ENCODE data around the gene MAP1LC3A.
"Not testable (repeated sequence)": the region's sequence is repeated elsewhere in the genome, so short reads cannot be mapped to it uniquely, and the experiment has no call there.

The MAP1LC3A gene

DNA sequence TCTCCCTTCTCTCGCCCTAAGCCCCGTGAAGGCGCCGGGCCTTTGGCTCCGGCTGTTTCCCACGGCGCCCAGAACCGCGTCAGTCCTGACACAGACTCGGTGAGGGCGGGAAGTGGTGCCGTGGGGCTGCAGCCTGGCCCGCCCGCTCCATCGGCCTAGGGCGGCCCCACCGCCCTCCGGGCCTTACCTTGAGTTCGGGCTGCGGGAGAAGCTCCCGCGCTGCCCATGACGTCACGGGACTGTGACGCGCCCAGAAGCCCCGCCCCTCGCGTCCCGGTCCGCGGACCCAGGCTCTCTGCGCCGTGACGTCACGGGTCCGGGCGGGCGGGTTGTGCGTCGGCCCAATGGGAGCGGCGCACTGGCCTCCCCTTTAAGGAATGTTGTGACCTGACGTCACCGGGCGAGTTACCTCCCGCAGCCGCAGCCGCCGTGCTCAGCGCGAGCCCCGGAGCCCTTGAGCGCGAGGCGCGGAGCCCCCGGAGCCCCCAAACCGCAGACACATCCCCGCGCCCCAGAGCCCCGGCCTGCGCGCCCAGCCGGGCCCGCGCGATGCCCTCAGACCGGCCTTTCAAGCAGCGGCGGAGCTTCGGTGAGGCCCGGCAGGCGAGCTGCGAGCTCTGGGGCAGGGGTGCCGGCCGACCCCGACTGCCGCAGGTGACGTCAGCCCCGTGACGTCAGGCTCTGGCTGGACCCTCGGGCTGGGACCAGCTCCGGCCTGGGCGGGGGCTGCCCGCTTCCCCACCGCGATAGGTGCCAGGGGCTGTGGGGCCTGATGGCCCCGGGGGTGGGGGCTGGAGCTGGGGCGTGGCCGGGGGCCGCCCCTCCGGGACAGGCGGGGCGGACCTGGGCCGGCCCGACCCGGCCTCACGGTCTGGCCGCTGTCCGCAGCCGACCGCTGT is at the start of gene MAP1LC3A:
TSS of gene MAP1LC3A (plus strand) at position 399 of the 899 bp plus-strand sequence. CDS start at position 550, 151 bp downstream.
- peak; percentile 93 for DNase-seq

DNA sequence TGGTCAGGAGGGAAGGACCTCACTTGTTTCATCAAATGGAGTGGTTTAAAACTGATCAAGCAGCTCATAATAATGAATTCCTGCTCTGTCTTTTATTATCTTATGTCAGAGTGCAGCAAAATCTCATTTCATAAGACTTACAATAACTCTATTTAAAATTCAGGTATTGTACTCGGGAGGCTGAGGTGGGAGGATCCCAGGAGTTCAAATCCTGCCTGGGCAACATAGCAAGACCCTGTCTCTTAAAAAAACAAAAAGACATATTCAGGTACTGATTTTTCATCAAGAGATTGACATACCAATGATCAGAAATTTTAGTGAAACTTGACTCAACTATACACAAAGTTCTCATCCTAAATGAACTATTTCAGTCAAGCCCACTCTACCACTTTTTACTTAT is 47.9 kb upstream of the MAP1LC3A start:
- no peak for DNase-seq

DNA sequence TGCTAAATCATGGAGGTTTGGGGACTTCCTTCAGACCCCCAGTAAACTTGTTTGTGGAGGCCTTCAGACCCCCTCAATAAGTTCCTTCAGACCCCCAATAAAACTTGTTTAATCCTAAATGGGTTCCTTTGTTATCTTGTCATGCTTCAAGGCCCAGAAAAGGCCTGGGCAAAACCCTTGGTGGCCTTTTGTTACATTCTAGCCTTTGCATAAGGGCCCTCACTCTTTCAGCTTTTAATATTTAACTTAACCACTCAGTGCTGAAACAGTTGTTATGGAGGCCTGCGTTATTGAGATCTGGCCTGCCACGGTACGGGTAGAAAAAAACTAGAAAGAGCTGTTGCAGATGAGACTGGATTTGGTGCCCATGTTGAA is 46.6 kb upstream of the MAP1LC3A start:
- no peak for DNase-seq

DNA sequence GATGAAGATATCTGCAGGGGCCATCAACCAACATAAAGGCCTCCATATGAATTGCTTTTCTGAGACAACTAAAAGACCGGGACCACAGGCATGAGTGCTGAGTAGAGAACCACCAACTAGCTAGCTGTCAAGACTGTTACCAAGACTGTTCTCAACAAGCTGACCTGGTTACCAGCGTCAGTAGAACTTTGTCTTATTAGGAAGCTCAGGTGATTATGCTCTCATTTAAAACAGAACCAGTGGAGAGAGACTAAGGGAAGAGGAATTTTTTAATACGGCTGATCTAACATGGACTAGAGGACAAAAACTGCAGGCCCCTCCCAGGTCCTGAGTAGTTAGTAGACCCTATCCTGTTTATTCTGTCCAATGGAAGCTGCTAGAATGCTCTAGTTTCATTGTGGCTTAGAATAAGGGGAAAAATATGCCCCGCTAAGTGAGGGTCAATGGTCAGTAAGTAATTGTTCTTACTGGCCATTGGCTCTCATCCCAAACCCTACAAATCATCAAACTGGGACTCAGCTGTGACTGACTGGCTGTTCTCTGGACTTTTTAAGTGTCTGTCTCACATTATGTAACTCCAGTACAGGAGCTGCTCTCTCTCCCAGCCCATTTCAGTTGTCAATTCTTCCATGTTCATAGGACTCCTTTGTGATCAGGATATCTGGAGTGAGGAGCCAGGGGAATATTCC is 46.1 kb upstream of the MAP1LC3A start:
- no peak for DNase-seq

DNA sequence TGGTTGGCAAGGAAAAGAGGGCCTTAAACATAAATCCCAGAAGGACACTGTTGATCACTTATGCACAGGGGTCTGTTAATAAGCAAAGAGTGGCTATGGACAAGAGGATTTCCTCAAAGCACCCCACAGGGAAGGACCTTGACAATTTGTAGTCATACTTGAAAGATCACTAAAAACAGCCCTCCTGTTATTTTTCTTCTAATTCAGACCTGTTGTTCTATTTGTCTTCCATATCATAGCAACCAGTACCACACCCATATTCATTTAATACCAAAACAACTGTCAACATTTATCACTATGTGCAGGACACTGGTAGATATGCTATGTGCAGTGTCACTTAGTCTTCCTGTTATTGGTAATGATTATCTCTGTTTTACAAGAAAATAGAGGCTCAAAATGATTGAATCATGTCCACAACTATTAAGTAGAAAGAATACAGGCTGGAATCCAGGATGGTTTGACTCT is 45.5 kb upstream of the MAP1LC3A start:
- no peak for DNase-seq

DNA sequence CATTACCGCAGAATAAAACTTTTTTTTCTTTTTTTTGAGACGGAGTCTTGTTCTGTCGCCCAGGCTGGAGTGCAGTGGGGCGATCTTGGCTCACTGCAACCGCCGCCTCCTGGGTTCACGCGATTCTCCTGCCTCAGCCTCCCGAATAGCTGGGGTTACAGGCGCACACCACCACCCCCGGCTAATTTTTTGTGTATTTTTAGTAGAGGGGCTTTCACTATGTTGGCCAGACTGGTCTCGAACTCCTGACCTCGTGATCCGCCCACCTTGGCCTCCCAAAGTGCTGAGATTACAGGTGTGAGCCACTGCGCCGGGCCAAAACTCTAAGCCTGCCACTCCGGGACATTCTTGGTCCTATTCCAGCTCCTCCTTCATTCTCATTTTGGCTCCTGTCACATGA is 44.5 kb upstream of the MAP1LC3A start:
- DNase-seq = not testable (repeated sequence)

DNA sequence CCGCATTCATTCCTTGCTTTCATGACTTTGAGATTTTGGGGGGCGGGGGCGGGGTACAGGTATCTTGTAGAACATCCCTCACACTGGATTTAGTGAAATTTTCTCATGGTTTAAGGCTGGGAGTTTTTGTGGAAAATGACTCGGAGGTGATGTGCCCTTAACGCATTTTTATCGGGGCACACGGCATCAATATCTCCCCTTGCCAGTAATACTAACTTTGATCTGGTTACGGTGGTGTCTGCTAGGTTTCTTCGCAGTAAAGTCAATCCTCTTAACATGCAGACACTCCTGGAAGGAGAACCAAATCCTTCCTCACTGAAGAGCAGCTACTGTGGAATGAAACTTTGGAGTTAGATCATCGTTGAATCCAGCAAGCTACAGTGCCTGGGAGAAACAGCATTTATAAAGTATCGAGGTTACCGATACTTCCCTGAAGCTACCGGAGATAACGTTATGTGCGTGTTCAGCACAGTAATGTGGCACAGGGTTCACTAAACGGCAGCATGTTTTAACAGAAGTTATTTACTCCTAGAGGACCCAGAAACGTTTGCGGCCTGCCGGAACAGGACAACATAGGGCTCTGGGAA is 43.5 kb upstream of the MAP1LC3A start:
- no peak for DNase-seq

DNA sequence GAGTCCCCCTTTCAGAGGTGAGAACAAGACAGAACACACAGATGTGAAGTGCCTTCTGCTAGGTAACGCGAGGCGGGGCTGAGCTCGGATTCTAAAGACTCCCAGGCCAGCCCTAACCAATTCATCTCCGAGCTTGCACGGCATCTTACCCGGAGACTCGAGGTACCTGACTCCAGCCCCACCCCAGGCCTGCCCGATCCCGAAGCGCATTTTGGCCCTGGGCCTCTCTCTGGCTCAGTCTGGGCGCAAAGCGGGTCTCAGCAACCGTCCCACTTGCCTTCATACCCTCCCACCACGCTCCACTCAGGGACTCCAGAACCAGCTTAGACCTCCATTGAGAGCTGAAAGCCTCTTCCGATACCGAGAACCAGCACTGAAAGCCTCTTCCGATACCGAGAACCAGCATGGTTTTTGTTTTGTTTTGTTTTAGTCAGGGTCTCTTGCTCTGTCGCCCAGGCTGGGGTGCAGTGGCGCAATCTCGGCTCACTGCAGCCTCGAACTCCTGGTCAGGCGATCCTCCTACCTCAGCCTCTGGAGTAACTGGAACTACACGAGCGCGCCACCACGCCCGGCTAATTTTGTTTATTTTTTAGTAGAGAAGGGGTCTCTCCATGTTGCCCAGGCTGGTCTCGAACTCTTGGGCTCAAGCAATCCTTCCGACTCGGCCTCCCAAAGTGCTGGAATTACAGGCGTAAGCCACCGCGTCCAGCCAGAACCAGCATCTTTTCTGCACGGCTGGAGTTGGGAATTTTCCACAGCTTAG is 42.9 kb upstream of the MAP1LC3A start:
- peak; percentile 71 for DNase-seq

DNA sequence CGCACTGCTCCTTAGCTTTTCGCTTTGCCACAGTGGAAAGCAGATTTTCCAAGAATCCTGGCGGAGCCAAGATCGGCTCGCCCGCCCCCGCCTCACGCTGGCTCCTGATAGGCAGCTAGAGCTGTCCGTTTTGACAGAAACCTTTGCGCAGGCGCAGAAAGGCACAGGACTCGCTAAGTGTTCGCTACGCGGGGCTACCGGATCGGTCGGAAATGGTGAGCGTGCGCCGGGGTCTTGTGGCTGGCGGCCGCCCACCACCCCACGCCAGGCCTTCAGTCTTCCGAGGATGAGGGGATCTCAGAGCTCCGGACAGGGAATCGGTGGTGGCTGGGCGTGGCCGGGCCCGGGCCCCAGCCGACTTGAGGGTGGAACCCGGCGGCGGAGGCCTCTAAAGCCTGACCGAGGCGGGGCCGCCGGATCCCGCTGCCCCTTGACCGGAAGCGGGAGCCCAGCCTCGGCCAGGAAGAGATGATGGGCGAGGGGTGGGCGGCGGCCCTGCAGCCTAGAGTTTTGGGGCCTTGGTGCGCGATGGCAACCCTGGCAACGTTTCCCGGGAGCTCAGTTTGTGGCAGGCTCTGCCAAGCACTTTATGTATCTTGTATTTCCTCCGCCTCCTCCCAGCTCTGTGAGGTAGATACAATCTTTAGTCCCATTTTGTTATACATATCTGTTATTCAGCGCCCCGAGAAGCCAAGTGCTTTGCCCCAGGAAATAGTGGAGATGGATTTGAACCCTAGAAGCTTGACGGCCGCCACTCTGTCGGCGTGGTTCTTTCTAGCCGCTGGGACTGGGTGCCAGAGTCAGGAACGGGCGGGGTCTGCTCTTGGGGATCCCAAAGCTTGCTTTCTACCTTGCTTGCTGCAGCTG is 42.0 kb upstream of the MAP1LC3A start, which contains the start of gene DYNLRB1:
TSS of gene DYNLRB1 (plus strand) at position 176 of the 867 bp plus-strand sequence. CDS start at position 213, 37 bp downstream.
- DNase-seq = peak; percentile 95

DNA sequence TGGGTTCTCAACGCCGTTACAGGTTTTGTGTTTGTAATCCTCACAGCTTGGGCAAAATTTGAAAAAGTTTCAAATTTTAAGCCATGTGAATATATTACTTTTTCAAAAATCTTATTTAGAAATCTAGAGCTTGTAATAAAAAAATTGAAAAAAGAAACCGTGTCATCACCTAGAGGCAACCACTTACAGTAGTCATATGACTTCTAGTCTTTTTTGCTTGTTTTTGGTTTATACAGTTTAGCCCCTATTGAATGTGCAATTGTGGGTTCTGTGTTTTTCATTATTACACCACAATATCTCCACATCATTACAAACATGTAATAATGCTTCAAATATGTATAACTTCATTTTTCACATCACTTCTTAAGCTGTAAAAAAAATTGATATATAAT is 41.4 kb upstream of the MAP1LC3A start:
- DNase-seq = no peak

DNA sequence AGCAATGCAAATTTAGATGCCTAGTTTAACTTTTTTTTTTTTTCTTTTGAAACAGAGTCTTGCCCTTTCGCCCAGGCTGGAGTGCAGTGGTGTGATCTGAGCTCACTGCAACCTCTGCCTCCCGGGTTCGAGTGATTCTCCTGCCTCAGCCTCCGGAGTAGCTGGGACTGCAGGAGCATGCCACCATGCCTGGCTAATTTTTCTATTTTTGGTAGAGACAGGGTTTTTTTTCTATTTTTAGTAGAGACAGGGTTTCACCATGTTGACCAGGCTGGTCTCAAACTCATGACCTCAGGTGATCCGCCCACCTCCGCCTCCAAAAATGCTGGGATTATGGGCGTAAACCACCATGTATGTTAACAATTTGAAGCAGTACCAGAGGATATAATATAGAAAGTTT is 39.7 kb upstream of the MAP1LC3A start:
- DNase-seq = not testable (repeated sequence)

DNA sequence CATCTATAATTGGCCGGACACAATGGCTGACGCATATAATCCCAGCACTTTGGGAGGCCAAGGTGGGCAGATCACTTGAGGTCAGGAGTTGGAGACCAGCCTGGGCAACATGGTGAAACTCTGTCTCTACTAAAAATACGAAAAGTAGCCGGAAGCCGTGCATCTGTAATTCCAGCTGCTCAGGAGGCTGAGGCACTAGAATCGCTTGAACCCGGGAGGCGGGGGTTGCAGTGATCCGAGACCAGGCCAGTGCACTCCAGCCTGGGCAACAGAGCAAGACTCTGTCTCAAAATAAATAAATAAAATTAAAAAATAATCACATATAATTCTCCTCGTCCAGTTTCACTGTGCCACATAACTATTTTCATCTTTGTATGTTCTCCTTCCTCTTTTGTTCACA is 38.7 kb upstream of the MAP1LC3A start:
- DNase-seq = not testable (repeated sequence)

DNA sequence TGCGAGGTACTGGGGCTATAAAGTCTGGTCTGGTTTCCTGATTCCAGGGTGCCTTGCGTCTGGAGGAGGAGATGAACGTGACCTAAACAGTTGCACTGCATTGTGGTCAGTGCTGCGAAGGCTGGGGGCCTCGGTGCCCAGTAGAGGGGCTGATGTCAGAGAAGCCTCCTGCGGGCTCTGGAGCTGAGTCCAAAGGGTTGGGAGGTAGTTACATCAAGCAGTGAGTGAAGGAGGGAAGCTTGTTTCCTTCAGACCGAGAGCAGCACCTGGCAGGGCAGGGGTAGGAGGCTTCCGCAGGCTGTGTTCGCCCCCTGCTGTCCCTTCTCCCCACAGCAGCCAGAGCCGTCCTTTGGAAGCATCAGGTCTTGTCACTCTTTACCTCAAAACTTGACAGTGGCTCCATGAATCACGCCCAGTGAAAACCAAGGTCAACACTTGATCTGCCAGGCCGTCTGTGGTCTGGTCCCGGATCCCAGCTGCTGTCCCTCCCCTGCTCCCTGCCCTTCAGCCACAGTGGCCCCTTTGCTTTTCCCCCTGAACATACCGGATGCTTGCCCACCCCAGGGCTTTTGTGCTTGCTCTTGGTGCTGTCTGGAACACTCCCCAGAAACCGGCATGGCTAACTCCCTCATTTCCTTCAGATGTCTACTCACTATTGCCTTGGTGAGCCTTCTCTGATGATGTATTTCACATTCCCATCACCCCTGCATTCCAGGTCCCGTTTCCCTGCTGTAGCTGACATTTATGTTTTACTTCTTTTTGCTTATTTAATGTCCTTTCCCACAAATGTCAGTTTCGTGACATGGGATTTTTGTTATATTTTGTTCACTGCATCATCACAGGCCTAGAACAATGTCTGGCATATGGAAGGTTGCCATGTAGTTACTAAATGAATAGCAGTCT is 35.3 kb upstream of the MAP1LC3A start:
- peak; percentile 56 for DNase-seq

DNA sequence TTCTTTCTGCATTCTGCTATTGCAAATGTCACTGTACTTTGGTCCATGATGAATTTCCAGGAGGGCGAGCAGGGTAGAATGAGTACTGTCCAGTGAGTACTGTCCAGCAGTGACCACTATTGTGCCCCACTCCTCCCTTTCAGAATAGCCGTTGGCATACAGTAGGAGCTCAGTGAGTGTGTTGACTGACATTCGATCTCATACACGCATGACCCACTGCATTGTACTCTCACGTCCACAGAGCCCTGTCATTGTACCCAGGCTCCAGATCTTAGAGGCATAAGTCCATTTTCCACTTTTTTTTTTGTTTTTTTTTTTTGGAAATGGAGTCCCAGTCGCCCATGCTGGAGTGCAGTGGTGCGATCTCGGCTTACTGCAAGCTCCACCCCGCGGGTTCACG is 34.1 kb upstream of the MAP1LC3A start:
- DNase-seq = no peak

DNA sequence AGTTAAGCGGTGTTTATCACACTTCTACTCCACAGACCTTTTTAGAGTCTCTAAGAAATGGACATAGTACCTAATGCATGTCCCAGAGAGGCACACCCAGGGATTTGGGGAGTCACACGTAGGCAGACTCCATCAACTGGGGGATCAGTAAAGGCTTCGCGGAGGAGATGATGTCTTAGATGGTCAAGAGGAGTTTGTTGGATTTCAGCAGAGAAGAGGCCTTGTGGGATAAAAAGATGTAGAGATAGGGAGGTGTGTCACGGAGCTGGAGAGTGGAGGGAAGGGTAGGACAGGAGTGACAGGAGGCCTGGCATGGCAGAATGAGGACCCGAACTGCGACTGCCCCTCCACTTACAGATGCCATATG is 33.2 kb upstream of the MAP1LC3A start:
- DNase-seq = no peak

DNA sequence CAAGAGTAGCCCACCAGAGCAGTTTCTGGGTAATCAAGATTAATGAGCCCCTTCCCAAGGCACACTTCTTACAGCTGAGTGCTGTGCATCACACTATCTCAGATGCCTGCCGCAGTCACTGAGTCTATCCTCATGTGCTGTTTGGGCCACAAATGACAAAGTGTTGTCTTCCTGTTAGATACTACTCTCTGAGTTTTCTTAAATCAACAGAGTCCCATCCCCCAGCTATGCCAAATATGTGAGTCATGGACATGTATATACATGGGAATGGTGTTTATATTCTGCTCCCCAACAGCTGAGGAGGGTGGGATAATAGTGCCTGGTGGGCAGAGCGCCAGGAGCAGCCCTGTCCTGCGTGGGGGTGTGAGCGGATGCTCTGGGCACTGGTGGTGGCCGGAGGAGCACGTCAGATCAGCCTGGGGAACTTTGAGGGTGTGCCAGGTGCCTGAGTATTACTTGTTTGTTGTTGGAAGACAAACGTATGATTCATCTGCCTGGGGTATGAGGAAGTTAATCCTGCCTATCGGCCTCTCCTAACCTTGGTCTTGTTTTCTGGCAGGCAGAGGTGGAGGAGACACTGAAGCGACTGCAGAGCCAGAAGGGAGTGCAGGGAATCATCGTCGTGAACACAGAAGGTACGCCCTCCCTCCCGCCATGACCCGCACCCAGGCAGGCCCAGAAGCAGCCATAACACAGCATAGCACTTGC is 32.7 kb upstream of the MAP1LC3A start:
- DNase-seq = no peak

DNA sequence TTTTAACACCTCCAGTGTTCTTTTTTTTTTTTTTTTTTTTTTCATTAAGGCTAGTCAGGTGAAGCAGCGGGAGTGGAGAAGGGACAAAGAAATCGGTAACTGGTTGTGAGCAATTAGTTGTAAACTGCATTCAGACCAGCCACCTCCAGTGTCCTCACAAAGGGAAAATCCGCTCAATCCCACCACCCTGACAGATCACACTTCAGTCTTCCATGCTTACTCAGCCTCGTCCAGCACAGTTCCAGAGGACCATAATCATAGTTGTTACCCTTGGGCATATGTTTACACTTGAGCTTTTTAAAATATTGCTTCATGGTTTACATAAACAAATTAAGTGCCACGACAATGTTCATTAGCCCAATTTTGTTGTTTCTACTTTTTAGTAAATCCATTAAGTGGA is 32.1 kb upstream of the MAP1LC3A start:
- no peak for DNase-seq

DNA sequence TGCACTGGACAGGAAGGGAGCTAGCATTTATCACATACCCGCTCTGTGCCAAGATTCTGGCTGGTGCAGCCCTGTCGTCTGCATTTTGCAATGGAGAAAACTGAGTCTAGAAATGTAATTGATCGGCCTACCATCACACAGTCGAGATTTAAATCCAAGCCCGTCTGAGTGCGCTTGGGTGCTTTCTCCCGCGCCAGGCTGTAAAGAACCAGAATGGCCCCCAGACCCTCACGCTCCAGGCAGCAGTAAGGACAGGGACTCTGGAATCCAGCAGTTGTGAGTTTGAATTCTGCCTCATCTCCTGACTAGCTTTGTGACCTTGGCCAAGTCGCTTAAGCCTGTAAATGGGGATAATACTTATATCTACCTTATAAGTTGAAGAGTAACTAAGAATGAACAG is 31.5 kb upstream of the MAP1LC3A start:
- DNase-seq = no peak

DNA sequence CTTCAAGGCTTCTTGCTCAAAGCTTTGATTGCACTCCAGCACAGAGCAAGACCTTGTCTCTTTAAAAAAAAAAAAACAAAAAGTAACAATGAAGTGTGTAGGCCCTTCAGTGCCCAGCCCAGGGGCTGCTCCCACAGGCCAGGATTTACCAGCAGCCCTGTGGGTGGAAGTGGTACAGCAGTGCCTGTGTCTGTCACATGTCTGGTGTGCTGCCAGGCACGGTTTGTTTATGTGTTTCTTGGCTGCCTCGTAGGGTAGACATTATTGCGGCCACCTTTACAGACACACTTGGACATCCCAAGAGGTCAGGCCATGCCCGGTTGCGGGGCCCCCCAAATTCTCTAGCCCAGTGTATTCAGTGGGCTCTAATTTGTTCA is 29.6 kb upstream of the MAP1LC3A start:
- no peak for DNase-seq

DNA sequence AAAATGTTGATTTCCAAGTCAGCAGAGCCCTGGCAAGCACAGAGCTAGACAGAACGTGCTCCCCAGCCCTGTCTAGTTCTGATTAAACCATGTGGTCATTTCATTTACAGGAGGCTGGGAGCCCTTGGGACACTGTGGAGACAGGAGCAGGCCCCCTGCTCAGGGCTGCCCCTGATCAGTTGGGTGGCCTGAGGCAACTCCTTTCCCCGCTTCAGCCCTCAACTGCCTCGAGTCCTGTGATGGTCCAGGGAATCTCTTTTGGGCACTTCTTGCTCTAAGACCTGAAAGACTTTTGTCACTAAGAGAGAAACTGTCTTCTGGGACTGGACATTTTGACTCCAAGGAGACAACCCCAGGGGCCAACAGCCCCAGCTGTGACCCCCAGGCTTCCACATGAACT is 28.8 kb upstream of the MAP1LC3A start:
- DNase-seq = no peak
